Panc1 (cell line): Measurements from ENCODE around the gene MEGF6. TPM values are rescaled to one million over a fixed set of nuclear protein-coding genes. Genes with fewer than 3 reads are reported as not detected.

Experiments used
- ATAC-seq: fragments of 200-7000 bp; cut with Tn5 transposase; 2 replicates; pipeline ENCODE4 v1.9.1; 2020; ENCODE audit warnings: mild to moderate bottlenecking, moderate library complexity
- BruUV-seq: library from RNA; stranded (reverse); fragments of 400-500 nt; replicated peaks from 2 replicates; lab custom pipeline; 2021; lab: Mats Ljungman, UMichigan
- CTCF ChIA-PET: fragments of 300-600 bp; sonication (Branson Sonifier 250); formaldehyde crosslinking; loops from one replicate; lab custom pipeline; 2022; ENCODE audit warnings: antibody characterized with exemption; lab: Charles Lee
- POLR2A ChIA-PET: fragments of 300-600 bp; sonication (Branson Sonifier 250); formaldehyde crosslinking; loops from one replicate; lab custom pipeline; 2022; ENCODE audit warnings: antibody characterized with exemption; lab: Charles Lee
- DNase-seq: peaks from one replicate; pipeline ENCODE4 v3.0.0-alpha.2; 2010; ENCODE audit warnings: low read depth, low spot score
- H3K27ac ChIP-seq: 2 replicates; pipeline ENCODE4 v1.5.1; 2011; ENCODE audit warnings: mild to moderate bottlenecking, low read length, inconsistent platforms
- H3K27me3 ChIP-seq: fragments of 200-500 bp; sonication (Bioruptor generic); 2 replicates; pipeline ENCODE4 v1.6.0; 2014; ENCODE audit warnings: low read length, inconsistent platforms; ENCODE audit not compliant: control insufficient read depth, insufficient read depth
- H3K36me3 ChIP-seq: fragments of 200-500 bp; sonication (Bioruptor generic); 2 replicates; pipeline ENCODE4 v1.5.1; 2014; ENCODE audit warnings: inconsistent platforms, mild to moderate bottlenecking, low read length, moderate library complexity; ENCODE audit not compliant: control insufficient read depth, insufficient read depth
- H3K4me1 ChIP-seq: 2 replicates; pipeline ENCODE4 v1.5.1; 2011; ENCODE audit warnings: inconsistent platforms, mild to moderate bottlenecking, low read length, moderate library complexity; ENCODE audit not compliant: control insufficient read depth, insufficient read depth
- H3K4me3 ChIP-seq, 2 experiments: 2 replicates each; pipeline ENCODE4 v1.5.1; 2011 to 2012; ENCODE audit warnings: low read depth in 2 of 2, low read length in 2 of 2, mild to moderate bottlenecking in 2 of 2, inconsistent platforms in 1 of 2, moderate library complexity in 1 of 2
- H3K9me3 ChIP-seq: fragments of 200-500 bp; sonication (Bioruptor generic); 2 replicates; pipeline ENCODE4 v1.5.1; 2014; ENCODE audit warnings: low read depth, mild to moderate bottlenecking, inconsistent platforms, low read length, moderate library complexity; ENCODE audit not compliant: control insufficient read depth, insufficient read depth
- POLR2AphosphoS5 ChIP-seq: IDR thresholded peaks from 2 replicates; pipeline ENCODE4 v1.6.1; 2012; ENCODE audit warnings: mild to moderate bottlenecking, low read depth, low read length, moderate library complexity
- SIN3A ChIP-seq: IDR thresholded peaks from 2 replicates; pipeline ENCODE4 v1.6.1; 2012; ENCODE audit warnings: low read depth, mild to moderate bottlenecking, low read length, moderate library complexity, borderline replicate concordance; ENCODE audit not compliant: insufficient read depth
- TCF7L2 ChIP-seq: IDR thresholded peaks from 2 replicates; pipeline ENCODE4 v1.6.1; 2011; ENCODE audit warnings: mild to moderate bottlenecking, low read depth, low read length, inconsistent platforms
- in situ Hi-C: cut with HindIII; loops from 2 replicates; pipeline ENCODE4 v1.10.0; 2016; ENCODE audit warnings: low sequenced_read_pairs, low pct_unique_long_range_greater_than_20kb
- intact Hi-C: fragments of 100-400 bp; cut with micrococcal nuclease; formaldehyde crosslinking; loops from one replicate; pipeline ENCODE4 v1.10.0; 2022; ENCODE audit not compliant: unreplicated experiment
- total RNA-seq: library from RNA; stranded (reverse); gene quantifications from one replicate; pipeline ENCODE4 v1.2.1, GENCODE V29; 2021; ENCODE audit not compliant: unreplicated experiment
- TF ChIP-seq, protein P1 (sequence below): fragments of 450-650 bp; IDR thresholded peaks from 2 replicates; pipeline ENCODE4 v1.5.1; 2017; ENCODE audit warnings: mild to moderate bottlenecking
- TF ChIP-seq, protein P2 (sequence below), 2 experiments: IDR thresholded peaks; 2 replicates each; pipeline ENCODE4 v1.6.1; 2011 to 2012; ENCODE audit warnings: low read depth in 2 of 2, control low read depth in 1 of 2, low read length in 1 of 2, mild to moderate bottlenecking in 1 of 2, moderate library complexity in 1 of 2; ENCODE audit not compliant: insufficient read depth in 1 of 2

Gene MEGF6
- total RNA-seq, 1 experiment from 2014 or later, result 32.6 TPM

DNA sequence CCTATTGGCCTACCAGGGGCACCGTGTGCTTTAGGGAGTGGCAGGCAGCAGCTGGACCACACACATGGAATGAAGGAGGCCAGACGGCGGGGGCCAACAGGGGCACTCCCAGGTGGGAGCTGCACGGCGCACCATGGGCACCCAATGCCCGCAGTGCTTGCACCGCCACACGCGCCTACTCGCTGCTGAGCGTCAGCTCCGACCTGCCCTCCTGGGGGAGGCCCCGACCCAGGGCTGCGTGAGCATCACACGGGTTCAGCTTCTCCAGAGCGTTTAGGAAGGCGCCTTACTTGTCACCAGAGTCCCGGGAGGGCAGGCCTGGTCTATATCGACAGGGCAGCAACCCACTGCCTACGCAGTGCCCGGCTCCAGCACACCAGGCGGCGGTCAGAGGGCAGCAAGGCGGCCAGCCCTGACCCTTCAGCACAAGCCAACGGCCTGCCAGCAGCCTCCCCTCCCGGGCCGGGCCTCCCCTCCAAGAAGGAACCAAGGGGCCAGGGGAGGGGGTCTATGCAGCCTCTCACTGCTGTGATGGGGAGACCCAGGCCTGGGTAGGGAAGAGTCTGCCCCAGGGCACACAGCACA lies 91.9 kb downstream of the MEGF6 start:
- Histone ChIP-seq H3K36me3 (no peaks in the 10 kb centered on the region), H3K9me3 (no peaks in the 10 kb centered on the region), H3K27me3 (no peaks in the 10 kb centered on the region), H3K4me1 (peaks cover 10% of the 10 kb centered on the region), H3K4me3 (no peak overlapping the region), H3K27ac (no peak overlapping the region)
- BruUV-seq, result no TSS peak
- DNase-seq, result no peak
- ATAC-seq, result no peak
- intact Hi-C loops (no loop called here), in situ Hi-C loops (no loop called here)
- POLR2A ChIA-PET, result no interaction called here
- TF ChIP-seq TCF7L2 (no peak), SIN3A (no peak), POLR2AphosphoS5 (no peak)
- TF ChIP-seq, protein P1, sequence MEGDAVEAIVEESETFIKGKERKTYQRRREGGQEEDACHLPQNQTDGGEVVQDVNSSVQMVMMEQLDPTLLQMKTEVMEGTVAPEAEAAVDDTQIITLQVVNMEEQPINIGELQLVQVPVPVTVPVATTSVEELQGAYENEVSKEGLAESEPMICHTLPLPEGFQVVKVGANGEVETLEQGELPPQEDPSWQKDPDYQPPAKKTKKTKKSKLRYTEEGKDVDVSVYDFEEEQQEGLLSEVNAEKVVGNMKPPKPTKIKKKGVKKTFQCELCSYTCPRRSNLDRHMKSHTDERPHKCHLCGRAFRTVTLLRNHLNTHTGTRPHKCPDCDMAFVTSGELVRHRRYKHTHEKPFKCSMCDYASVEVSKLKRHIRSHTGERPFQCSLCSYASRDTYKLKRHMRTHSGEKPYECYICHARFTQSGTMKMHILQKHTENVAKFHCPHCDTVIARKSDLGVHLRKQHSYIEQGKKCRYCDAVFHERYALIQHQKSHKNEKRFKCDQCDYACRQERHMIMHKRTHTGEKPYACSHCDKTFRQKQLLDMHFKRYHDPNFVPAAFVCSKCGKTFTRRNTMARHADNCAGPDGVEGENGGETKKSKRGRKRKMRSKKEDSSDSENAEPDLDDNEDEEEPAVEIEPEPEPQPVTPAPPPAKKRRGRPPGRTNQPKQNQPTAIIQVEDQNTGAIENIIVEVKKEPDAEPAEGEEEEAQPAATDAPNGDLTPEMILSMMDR, result no peak
- CTCF ChIA-PET, result no interaction called here

DNA sequence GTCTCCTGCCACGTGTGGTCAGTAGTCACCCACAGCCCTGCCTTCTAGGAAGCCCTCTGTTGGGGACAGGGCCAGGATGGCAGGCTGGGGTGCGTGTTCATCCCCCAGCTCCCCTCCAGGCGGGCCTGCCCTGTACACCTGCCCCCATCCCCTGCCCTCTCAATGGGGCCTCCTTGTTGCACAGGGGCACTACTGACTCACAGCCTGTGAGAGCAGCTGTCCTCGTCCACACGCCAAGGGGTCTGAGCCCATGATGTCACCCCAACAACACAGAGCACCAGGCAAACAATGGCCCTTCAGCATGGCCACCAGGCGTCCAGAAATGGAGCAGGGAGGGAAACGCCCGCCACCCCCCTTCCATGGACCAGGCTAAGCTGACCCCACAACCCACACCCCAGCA lies 92.6 kb downstream of the MEGF6 start:
- no peaks in the 10 kb centered on the region for H3K9me3 ChIP-seq
- no peak overlapping the region for H3K4me3 ChIP-seq
- ChIA-PET POLR2A (no interaction called here), CTCF (interaction anchor here (0.6 to 1.3 kb wide), 3 partner anchors 11 to 96 kb away, joined by 3 to 4 read pairs (median 4); no protein-coding TSS in a partner anchor)
- ATAC-seq (no peak), DNase-seq (no peak)
- H3K27ac ChIP-seq, result no peak overlapping the region
- H3K27me3 ChIP-seq, result no peaks in the 10 kb centered on the region
- peaks cover 10% of the 10 kb centered on the region for H3K4me1 ChIP-seq
- in situ Hi-C loops, result no loop called here
- no TSS peak for BruUV-seq
- intact Hi-C loops, result no loop called here
- H3K36me3 ChIP-seq, result no peaks in the 10 kb centered on the region
- TF ChIP-seq SIN3A (no peak), TCF7L2 (no peak), POLR2AphosphoS5 (no peak)
- TF ChIP-seq, protein P1, result no peak
- TF ChIP-seq, protein P2, sequence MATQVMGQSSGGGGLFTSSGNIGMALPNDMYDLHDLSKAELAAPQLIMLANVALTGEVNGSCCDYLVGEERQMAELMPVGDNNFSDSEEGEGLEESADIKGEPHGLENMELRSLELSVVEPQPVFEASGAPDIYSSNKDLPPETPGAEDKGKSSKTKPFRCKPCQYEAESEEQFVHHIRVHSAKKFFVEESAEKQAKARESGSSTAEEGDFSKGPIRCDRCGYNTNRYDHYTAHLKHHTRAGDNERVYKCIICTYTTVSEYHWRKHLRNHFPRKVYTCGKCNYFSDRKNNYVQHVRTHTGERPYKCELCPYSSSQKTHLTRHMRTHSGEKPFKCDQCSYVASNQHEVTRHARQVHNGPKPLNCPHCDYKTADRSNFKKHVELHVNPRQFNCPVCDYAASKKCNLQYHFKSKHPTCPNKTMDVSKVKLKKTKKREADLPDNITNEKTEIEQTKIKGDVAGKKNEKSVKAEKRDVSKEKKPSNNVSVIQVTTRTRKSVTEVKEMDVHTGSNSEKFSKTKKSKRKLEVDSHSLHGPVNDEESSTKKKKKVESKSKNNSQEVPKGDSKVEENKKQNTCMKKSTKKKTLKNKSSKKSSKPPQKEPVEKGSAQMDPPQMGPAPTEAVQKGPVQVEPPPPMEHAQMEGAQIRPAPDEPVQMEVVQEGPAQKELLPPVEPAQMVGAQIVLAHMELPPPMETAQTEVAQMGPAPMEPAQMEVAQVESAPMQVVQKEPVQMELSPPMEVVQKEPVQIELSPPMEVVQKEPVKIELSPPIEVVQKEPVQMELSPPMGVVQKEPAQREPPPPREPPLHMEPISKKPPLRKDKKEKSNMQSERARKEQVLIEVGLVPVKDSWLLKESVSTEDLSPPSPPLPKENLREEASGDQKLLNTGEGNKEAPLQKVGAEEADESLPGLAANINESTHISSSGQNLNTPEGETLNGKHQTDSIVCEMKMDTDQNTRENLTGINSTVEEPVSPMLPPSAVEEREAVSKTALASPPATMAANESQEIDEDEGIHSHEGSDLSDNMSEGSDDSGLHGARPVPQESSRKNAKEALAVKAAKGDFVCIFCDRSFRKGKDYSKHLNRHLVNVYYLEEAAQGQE (IDR thresholded peaks at IDR 0.05; ENCODE audit: insufficient read depth in 1 of 2, low read depth in 2 of 2, low read length in 1 of 2), result no peak
